ENCODE measurements around the gene NCAPH2. TPM values are rescaled to one million over a fixed set of nuclear protein-coding genes. Genes with fewer than 3 reads are reported as not detected.
"Not testable (repeated sequence)": the region's sequence is repeated elsewhere in the genome, so short reads cannot be mapped to it uniquely, and the experiment has no call there.

Gene NCAPH2
- total RNA-seq, 6 donors from 2014 or later, result 55.4 to 104 (median 62.2) TPM

DNA sequence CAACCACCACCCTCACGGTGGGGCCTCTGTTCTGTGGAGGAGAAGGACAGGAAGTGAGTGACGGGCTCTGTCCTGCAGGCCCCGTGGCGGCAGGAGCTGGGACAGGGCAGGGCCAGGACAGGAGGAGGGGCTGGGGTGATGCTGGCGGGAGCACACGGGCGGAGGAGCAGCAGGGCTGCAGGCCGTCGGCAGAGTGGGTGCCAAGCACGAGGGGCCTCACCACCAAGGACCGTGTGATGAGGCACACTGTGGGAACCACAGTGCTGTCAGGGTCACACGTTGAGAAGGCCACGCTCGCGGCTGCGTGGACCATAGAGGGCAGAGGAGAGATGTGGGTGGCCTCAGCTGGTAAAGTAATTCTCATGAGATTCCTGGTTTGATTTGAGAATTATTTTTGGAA, 8.9 kb downstream of the NCAPH2 start:
- ATAC-seq (ENCODE audit: low FRiP score in 2 of 2), result no peak
- Histone ChIP-seq H3K36me3 (peaks cover 15 to 60% (median 41%) of the 10 kb centered on the region in 4 donors), H3K9me3 (no peaks in the 10 kb centered on the region), H3K4me3 (no peak overlapping the region), H3K27me3 (no peaks in the 10 kb centered on the region), H3K4me1 (peaks cover 0 to 11% (median 3%) of the 10 kb centered on the region in 4 donors), H3K27ac (no peak overlapping the region)
- 77 to 90% methylated on average over 14 to 16 of the region's 16 CpGs for WGBS, 2 donors
- peak in 1 of 2 donors; percentile 67 for DNase-seq
- TF ChIP-seq POLR2A (IDR thresholded peaks at IDR 0.05) (no peak), EP300 (IDR thresholded peaks at IDR 0.05) (no peak), POLR2AphosphoS5 (IDR thresholded peaks at IDR 0.05) (no peak)
- TF ChIP-seq, protein P1, sequence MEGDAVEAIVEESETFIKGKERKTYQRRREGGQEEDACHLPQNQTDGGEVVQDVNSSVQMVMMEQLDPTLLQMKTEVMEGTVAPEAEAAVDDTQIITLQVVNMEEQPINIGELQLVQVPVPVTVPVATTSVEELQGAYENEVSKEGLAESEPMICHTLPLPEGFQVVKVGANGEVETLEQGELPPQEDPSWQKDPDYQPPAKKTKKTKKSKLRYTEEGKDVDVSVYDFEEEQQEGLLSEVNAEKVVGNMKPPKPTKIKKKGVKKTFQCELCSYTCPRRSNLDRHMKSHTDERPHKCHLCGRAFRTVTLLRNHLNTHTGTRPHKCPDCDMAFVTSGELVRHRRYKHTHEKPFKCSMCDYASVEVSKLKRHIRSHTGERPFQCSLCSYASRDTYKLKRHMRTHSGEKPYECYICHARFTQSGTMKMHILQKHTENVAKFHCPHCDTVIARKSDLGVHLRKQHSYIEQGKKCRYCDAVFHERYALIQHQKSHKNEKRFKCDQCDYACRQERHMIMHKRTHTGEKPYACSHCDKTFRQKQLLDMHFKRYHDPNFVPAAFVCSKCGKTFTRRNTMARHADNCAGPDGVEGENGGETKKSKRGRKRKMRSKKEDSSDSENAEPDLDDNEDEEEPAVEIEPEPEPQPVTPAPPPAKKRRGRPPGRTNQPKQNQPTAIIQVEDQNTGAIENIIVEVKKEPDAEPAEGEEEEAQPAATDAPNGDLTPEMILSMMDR (IDR thresholded peaks at IDR 0.05), result no peak

DNA sequence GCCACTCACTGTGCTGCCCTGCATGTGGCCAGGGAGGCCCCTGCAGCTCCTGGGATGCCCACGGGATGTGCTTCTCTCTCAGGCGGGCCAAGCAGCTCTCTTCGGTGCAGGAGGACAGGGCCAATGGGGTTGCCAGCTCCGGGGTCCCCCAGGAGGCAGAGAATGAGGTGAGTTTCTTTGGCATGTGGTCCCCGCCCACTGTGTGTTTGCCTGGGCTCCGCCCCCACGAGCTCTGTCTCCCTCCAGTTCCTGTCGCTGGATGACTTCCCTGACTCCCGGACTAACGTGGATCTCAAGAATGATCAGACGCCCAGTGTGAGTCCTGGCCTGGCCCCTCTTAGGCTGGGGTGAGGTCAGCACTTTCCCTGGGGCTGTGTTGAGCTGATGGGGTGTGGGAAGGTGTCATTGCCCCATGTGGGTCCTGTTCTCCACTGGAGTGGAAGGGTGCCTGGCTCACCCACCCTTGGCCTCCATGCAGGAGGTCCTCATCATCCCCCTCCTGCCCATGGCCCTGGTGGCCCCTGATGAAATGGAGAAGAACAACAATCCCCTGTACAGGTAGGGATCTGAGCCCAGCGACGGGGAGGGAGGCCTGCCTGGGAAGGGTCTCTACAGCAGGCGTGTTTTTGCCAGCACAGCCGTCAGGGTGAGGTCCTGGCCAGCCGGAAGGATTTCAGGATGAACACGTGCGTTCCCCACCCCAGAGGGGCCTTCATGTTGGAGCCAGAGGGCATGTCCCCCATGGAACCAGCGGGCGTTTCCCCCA, 9.7 kb downstream of the NCAPH2 start:
- WGBS, 2 donors, result 87 to 89% methylated on average over 17 to 20 of the region's 20 CpGs
- ATAC-seq (ENCODE audit: low FRiP score in 2 of 2), result no peak
- no peak overlapping the region for H3K4me3 ChIP-seq
- no peak overlapping the region for H3K27ac ChIP-seq
- peaks cover 0 to 8% (median 3%) of the 10 kb centered on the region in 4 donors for H3K4me1 ChIP-seq
- H3K9me3 ChIP-seq, result no peaks in the 10 kb centered on the region
- TF ChIP-seq POLR2AphosphoS5 (IDR thresholded peaks at IDR 0.05), result no peak
- no peak for TF ChIP-seq POLR2A (IDR thresholded peaks at IDR 0.05)
- no peak for TF ChIP-seq EP300 (IDR thresholded peaks at IDR 0.05)
- TF ChIP-seq, protein P1 (IDR thresholded peaks at IDR 0.05), result no peak
- H3K36me3 ChIP-seq, result peaks cover 22 to 68% (median 49%) of the 10 kb centered on the region in 4 donors
- no peaks in the 10 kb centered on the region for H3K27me3 ChIP-seq
- DNase-seq, result no peak

DNA sequence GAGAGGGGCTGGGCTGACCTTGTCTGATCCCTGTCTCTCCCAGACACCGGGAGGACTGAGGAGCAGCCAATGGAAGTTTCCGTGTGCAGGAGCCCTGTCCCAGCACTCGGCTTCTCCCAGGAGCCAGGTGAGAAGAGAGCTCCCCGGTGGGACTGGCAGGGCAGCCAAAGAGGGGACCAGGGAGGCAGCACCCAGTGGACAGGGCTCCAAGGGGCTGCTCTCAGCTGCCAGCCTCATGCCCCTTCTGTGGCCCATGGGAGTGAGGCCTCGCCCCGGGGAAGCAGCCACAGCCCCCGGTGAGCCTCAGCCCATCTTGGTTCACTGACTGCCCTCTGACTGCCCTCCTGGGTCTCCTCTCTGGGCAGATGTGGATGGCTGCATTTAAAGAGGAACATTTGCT, 10.6 kb downstream of the NCAPH2 start:
- DNase-seq (no peak), ATAC-seq (ENCODE audit: low FRiP score in 2 of 2) (no peak)
- Histone ChIP-seq H3K4me3 (no peak overlapping the region), H3K9me3 (no peaks in the 10 kb centered on the region), H3K27me3 (no peaks in the 10 kb centered on the region), H3K27ac (no peak overlapping the region), H3K4me1 (peaks cover 0 to 1% (median under 1%) of the 10 kb centered on the region in 4 donors), H3K36me3 (peaks cover 22 to 78% (median 58%) of the 10 kb centered on the region in 4 donors)
- WGBS, 2 donors, result 93 to 95% methylated on average over 3 to 6 of the region's 7 CpGs
- TF ChIP-seq, protein P1 (IDR thresholded peaks at IDR 0.05), result no peak
- TF ChIP-seq POLR2A (IDR thresholded peaks at IDR 0.05), result no peak
- TF ChIP-seq POLR2AphosphoS5 (IDR thresholded peaks at IDR 0.05), result no peak
- TF ChIP-seq EP300 (IDR thresholded peaks at IDR 0.05), result no peak

DNA sequence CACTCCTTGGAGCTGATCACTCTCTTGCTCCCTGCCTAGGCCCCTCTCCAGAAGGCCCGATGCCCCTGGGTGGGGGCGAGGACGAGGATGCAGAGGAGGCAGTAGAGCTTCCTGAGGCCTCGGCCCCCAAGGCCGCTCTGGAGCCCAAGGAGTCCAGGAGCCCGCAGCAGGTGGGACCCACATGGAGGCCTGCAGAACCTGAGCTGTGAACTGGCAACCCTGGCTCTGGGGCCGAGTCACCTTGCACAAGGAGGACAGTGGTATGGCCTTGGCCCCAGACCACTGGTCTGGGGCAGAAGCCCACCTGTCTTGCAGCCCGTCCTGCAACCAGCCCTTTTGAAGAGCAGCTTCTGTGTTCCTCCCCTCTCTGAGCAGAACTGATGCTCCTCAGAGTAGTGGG, 11.1 kb downstream of the NCAPH2 start:
- WGBS, 2 donors, result 97% methylated on average over 8 of the region's 8 CpGs; no CpG with 5 or more reads in 1 of the 2 donors
- H3K4me1 ChIP-seq, result peaks cover 4 to 7% (median 6%) of the 10 kb centered on the region in 4 donors
- DNase-seq (no peak), ATAC-seq (ENCODE audit: low FRiP score in 2 of 2) (no peak)
- H3K27ac ChIP-seq, result no peak overlapping the region
- no peaks in the 10 kb centered on the region for H3K27me3 ChIP-seq
- no peak overlapping the region for H3K4me3 ChIP-seq
- TF ChIP-seq, protein P1 (IDR thresholded peaks at IDR 0.05), result no peak
- TF ChIP-seq POLR2A (IDR thresholded peaks at IDR 0.05), result no peak
- no peak for TF ChIP-seq EP300 (IDR thresholded peaks at IDR 0.05)
- TF ChIP-seq POLR2AphosphoS5 (IDR thresholded peaks at IDR 0.05), result no peak
- peaks cover 27 to 83% (median 64%) of the 10 kb centered on the region in 4 donors for H3K36me3 ChIP-seq
- no peaks in the 10 kb centered on the region for H3K9me3 ChIP-seq

DNA sequence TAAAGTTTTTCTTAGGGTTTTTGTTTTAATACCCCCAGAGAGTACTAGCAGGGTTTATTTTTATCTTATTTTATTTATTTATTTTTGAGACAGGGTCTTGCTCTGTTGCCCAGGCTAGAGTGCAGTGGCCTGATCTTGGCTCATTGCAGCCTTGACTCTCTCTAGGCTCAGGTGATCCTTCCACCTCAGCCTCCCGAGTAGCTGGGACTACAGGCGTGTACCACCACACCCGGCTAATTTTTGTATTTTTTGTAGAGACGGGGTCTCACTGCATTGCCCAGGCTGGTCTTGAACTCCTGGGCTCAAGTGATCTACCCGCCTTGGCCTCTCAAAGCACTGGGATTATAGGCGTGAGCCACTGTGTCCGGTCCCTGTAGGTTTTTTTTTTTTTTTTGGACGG, 12.2 kb downstream of the NCAPH2 start:
- not testable (repeated sequence) for H3K27ac ChIP-seq; H3K4me3 ChIP-seq; DNase-seq; H3K27me3 ChIP-seq; ATAC-seq (ENCODE audit: low FRiP score in 2 of 2); H3K9me3 ChIP-seq
- peaks cover 27 to 83% (median 65%) of the 10 kb centered on the region in 4 donors for H3K36me3 ChIP-seq
- peaks cover 12 to 17% (median 16%) of the 10 kb centered on the region in 4 donors for H3K4me1 ChIP-seq
- WGBS, 2 donors, result 92 to 97% methylated on average over 8 of the region's 8 CpGs
